K562 (cell line): ENCODE data around the gene GRB10.

Experiments used
- ELF1 ChIP-seq: fragments of 200-800 bp; sonication (Bioruptor generic); IDR thresholded peaks from 2 replicates; pipeline ENCODE4 v1.6.1; 2016; ENCODE audit warnings: missing genetic modification characterization, missing compliant biosample characterization
- FOXA1 ChIP-seq: fragments of 450-650 bp; IDR thresholded peaks from 2 replicates; pipeline ENCODE4 v1.6.1; 2016; ENCODE audit warnings: mild to moderate bottlenecking, borderline replicate concordance
- HDGF ChIP-seq: fragments of 450-650 bp; IDR thresholded peaks from 2 replicates; pipeline ENCODE4 v1.6.1; 2016
- SUPT5H ChIP-seq: fragments of 450-650 bp; IDR thresholded peaks from 2 replicates; pipeline ENCODE4 v1.6.1; 2016
- TAF15 ChIP-seq: fragments of 200-400 bp; formaldehyde crosslinking; IDR thresholded peaks from 2 replicates; pipeline ENCODE4 v1.6.1; 2017; ENCODE audit warnings: mild to moderate bottlenecking, low read depth, low read length, moderate library complexity
- TCF7L2 ChIP-seq: fragments of 150-350 bp; IDR thresholded peaks from 2 replicates; pipeline ENCODE4 v1.6.1; 2016; ENCODE audit warnings: low read depth, mild to moderate bottlenecking, low read length, moderate library complexity
- ZBED1 ChIP-seq: IDR thresholded peaks from 2 replicates; pipeline ENCODE4 v1.6.1; 2014
- ZBTB1 ChIP-seq: sonication (generic); formaldehyde crosslinking; IDR thresholded peaks from 2 replicates; pipeline ENCODE4 v1.8.1; 2023; ENCODE audit warnings: missing genetic modification reagents, low read depth, mild to moderate bottlenecking, borderline replicate concordance
- ZNF274 ChIP-seq: IDR thresholded peaks from 2 replicates; pipeline ENCODE4 v1.6.1; 2011; ENCODE audit warnings: low read depth, mild to moderate bottlenecking, low read length, moderate library complexity, borderline replicate concordance
- ZNF398 ChIP-seq: fragments of 250-450 bp; sonication (Bioruptor Pico); IDR thresholded peaks from 2 replicates; pipeline ENCODE4 v1.8.0; 2021; ENCODE audit warnings: moderate library complexity, mild to moderate bottlenecking, inconsistent platforms
- TF ChIP-seq, protein P1 (sequence below): fragments of 200-800 bp; sonication (Bioruptor generic); IDR thresholded peaks from 2 replicates; pipeline ENCODE4 v1.6.1; 2017; ENCODE audit warnings: missing genetic modification characterization, missing compliant biosample characterization

- TF ChIP-seq ZBTB1 (CRISPR knock-in tag) (no peak), ZNF398 (CRISPR knock-in tag) (no peak), SUPT5H (no peak), TAF15 (no peak), ZNF274 (no peak), ELF1 (tag) (no peak), ZBED1 (no peak), HDGF (no peak), TCF7L2 (no peak), FOXA1 (no peak)
- TF ChIP-seq, protein P1, sequence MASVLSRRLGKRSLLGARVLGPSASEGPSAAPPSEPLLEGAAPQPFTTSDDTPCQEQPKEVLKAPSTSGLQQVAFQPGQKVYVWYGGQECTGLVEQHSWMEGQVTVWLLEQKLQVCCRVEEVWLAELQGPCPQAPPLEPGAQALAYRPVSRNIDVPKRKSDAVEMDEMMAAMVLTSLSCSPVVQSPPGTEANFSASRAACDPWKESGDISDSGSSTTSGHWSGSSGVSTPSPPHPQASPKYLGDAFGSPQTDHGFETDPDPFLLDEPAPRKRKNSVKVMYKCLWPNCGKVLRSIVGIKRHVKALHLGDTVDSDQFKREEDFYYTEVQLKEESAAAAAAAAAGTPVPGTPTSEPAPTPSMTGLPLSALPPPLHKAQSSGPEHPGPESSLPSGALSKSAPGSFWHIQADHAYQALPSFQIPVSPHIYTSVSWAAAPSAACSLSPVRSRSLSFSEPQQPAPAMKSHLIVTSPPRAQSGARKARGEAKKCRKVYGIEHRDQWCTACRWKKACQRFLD (CRISPR knock-in tag): no peak
These were observed 216.7 kb downstream of the GRB10 start for GRCh38 chr7:50565977-50566376.
